Colonic mucosa (tissue), 4 donors: ENCODE data around the gene VEPH1. TPM values are rescaled to one million over a fixed set of nuclear protein-coding genes. Genes with fewer than 3 reads are reported as not detected.

Experiments
- DNase-seq: peaks from one replicate; pipeline ENCODE4 v3.0.0-alpha.2; 2020
- H3K27ac ChIP-seq: fragments of 200-600 bp; one replicate; pipeline ENCODE4 v1.8.0; 2021
- H3K27me3 ChIP-seq: fragments of 200-600 bp; one replicate; pipeline ENCODE4 v1.8.0; 2021
- H3K36me3 ChIP-seq: fragments of 200-600 bp; one replicate; pipeline ENCODE4 v1.8.0; 2021
- H3K4me1 ChIP-seq: fragments of 200-600 bp; one replicate; pipeline ENCODE4 v1.8.0; 2021; ENCODE audit warnings: mild to moderate bottlenecking
- H3K4me3 ChIP-seq: fragments of 200-600 bp; one replicate; pipeline ENCODE4 v1.8.0; 2021
- H3K9ac ChIP-seq, 2 donors: one replicate each; pipeline ENCODE4 v1.7.0; 2013; ENCODE audit warnings: control low read depth in 2 of 2, low read depth in 2 of 2, low read length in 2 of 2
- H3K9me3 ChIP-seq: fragments of 200-600 bp; one replicate; pipeline ENCODE4 v1.8.0; 2021
- CTCF ChIP-seq: fragments of 200-600 bp; IDR thresholded peaks from one replicate; pipeline ENCODE4 v1.8.0; 2022; ENCODE audit warnings: antibody characterized with exemption, mild to moderate bottlenecking
- intact Hi-C: fragments of 100-400 bp; cut with DNase I; formaldehyde crosslinking; loops from one replicate; pipeline ENCODE4 v1.14.1; 2022
- total RNA-seq, 2 donors: library from RNA; stranded (reverse); fragmentation: NEBNext Ultra II Directional in 1 of 2; extraction: Animal tissue kit (Norgen Biotek cat#: 25700) in 1 of 2; gene quantifications; one replicate each; pipeline ENCODE4 v1.2.1, GENCODE V29; 2021
- donor health status: healthy.
- donor health status: DM: no; HTN: no; CAD: no.
- donor health status: DM: no; HTN: no; CAD: no.

VEPH1 gene
- total RNA-seq, 2 donors from 2014 or later, result 1.3 to 2.7 TPM

DNA sequence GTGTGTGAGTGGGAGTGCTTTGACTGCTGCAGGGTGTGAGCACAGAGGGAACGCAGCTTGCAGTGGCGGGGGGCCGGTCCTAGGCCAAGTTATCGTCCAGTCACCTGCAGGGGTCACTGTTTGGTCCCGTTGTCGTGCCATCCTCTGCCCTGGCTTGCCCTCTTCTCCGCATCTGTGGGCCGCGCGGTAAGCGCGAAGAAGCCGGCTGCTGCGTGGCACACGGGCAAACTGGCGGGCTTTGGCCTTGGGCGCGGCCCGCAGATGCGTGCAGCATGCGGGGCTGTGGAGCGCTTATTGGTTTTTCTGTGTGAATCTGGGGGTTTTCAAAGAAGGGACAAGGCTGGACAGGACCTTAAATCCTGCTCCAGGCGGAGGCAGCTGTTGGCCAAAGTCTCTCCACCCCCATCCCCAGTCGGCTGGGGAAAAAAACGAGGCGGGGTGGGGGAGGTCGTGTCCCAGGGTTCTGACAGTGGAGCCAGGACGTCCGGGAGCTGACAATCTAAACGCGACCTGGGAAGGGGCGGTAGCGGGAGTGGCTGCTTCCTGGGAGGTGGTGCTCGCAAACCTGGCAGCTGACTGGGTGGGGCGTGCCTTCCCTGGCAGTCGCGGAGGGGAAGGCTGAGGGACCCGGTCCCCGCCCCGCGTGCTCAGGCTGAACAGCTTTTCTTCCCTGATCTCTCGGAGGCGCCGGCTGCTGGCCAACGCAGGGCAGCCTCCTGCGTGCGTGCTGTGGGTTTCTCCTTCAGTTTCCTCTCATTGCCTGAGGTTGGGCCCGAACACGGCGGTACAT is 39.7 kb upstream of the VEPH1 start:
- intact Hi-C loops, result no loop called here
- Histone ChIP-seq H3K27ac (no peak overlapping the region), H3K27me3 (no peaks in the 10 kb centered on the region), H3K36me3 (no peaks in the 10 kb centered on the region), H3K9me3 (no peaks in the 10 kb centered on the region), H3K4me1 (no peaks in the 10 kb centered on the region), H3K4me3 (peak overlapping the region; percentile 28), H3K9ac (no peak overlapping the region)
- DNase-seq, result peak; percentile 84
- no peak for TF ChIP-seq CTCF

DNA sequence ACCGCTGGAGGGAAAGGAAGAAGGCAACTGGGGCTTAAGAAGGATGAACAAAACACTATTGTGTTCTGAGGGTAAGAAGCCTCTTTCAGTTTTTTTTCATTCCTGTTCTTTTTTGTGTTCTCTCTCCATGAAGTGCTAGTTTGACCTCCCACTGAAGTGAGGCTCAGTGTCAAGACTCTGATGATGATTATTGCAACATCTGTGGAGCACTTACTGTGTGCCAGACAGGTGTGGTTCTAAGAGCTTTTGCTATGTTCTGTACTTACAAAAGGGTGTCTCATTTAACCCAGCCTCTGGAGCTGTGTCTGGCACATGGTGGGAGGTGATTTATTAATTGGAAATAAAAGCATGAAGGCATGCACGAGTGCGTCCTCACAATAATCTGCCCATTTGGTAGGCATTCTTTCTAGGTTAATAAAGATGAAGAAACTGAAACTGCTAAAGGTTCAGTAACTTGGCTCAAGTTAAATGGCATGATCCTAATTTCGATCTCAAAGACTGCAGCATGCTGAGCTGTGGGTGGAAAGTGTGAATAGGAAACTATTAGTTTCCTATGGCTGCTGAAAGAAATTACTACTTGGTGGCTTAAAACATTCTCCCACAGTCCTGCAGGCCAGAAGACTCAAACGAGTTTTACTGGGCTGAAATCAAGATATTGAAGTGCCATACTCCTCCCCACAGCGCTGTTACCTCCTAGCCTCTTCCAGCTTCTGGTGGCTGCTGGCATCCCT is 38.5 kb upstream of the VEPH1 start:
- no peak overlapping the region for H3K27ac ChIP-seq
- intact Hi-C loops, result no loop called here
- DNase-seq, result no peak
- no peaks in the 10 kb centered on the region for H3K4me1 ChIP-seq
- no peak for TF ChIP-seq CTCF
- H3K27me3 ChIP-seq, result no peaks in the 10 kb centered on the region
- no peak overlapping the region for H3K9ac ChIP-seq
- no peaks in the 10 kb centered on the region for H3K9me3 ChIP-seq
- H3K4me3 ChIP-seq, result no peak overlapping the region
- H3K36me3 ChIP-seq, result no peaks in the 10 kb centered on the region

DNA sequence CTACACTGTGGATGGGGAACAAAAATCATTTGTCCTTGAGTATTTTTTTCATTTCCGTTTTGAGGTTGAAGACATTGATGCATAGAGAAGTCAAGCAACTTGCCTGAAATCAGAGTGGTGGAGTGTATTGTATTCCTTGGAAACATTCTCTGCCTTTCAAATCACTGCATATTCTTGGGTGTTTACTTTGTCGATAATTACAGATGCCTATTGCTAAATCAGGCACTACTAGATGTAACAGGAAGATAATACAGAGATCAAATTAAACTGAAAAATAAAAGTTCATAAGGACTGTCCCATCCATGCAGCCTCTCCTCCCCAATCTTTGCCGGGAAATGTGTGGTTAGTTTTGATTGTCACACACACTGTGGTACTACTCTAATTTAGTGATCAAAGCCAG is 37.4 kb upstream of the VEPH1 start:
- no peaks in the 10 kb centered on the region for H3K36me3 ChIP-seq
- H3K4me3 ChIP-seq, result no peak overlapping the region
- TF ChIP-seq CTCF, result no peak
- H3K27ac ChIP-seq, result no peak overlapping the region
- H3K27me3 ChIP-seq, result no peaks in the 10 kb centered on the region
- no peak for DNase-seq
- H3K9ac ChIP-seq, result no peak overlapping the region
- H3K9me3 ChIP-seq, result no peaks in the 10 kb centered on the region
- H3K4me1 ChIP-seq, result no peaks in the 10 kb centered on the region
- intact Hi-C loops, result no loop called here

- TF ChIP-seq CTCF, result no peak
- Histone ChIP-seq H3K9ac (no peak overlapping the region), H3K36me3 (no peaks in the 10 kb centered on the region), H3K4me3 (no peak overlapping the region), H3K4me1 (no peaks in the 10 kb centered on the region), H3K9me3 (no peaks in the 10 kb centered on the region), H3K27me3 (no peaks in the 10 kb centered on the region), H3K27ac (no peak overlapping the region)
- DNase-seq, result no peak
- intact Hi-C loops, result no loop called here
These were observed 32.5 kb upstream of the VEPH1 start for GRCh38 chr3:157535667-157536066.

DNA sequence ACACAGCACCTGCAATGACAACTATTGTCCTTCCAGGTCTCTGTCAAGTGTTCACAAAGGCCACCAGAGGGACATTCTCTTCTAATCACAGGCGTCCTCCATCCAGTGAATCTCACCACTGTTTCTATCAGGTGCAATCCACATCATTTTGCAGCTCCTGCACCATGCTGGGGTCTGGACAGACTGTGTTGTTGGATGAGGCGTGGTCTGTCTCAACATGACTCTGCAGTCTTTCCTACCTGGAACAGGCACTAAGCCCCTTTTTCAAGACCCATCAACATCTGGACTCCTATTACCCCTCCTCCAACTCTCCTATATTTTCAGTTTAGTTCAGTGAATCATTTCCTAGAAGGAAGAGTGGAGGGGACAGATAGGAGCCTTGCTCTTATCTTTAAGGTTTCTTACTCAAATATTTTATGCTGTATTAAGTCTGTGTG is 31.5 kb upstream of the VEPH1 start:
- H3K9me3 ChIP-seq, result no peaks in the 10 kb centered on the region
- H3K9ac ChIP-seq, result no peak overlapping the region
- H3K4me1 ChIP-seq, result no peaks in the 10 kb centered on the region
- no peak overlapping the region for H3K4me3 ChIP-seq
- no peaks in the 10 kb centered on the region for H3K36me3 ChIP-seq
- H3K27me3 ChIP-seq, result no peaks in the 10 kb centered on the region
- no peak overlapping the region for H3K27ac ChIP-seq
- DNase-seq, result no peak
- intact Hi-C loops, result no loop called here
- no peak for TF ChIP-seq CTCF
